ENCODE data around the gene PCTP.

Gene PCTP

DNA sequence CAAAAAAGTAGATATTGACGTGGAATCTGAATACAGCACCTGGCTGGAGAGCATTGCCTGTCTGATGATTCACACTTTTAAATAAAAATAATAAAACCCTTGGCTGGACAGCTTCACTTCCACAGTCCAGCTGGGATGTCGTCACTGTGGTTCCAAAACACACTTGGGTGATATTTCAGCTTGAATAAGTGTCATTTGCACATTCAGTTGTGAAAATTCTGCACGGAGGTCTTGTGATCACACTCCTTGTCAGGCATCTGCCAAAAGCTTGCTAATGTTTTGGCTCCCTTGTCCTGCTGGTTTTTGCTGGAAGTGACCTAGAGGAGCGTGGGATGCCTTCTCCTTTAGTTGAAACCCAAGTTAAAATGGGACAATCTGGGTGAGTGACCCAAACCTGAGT, 60.7 kb downstream of the PCTP start:
- no peak for DNase-seq

DNA sequence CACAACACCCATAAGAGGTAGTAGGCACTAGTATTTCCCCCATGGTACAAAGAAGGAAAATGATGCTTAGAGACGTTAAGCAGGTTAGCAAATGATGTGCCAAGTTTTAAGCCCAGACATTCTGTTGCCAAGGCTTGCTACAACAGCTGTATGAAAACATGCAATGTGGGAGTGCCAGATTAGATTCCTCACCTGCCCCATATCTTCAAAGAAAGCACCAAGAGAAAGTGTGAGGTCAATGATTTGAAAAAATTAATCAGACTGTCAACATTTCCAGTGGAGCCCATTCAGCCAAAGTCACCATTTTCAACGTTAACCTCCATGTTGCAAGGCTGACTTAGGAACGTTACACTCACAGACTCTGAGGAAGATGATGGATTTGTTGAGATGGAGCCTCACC, 61.5 kb downstream of the PCTP start:
- DNase-seq = no peak

DNA sequence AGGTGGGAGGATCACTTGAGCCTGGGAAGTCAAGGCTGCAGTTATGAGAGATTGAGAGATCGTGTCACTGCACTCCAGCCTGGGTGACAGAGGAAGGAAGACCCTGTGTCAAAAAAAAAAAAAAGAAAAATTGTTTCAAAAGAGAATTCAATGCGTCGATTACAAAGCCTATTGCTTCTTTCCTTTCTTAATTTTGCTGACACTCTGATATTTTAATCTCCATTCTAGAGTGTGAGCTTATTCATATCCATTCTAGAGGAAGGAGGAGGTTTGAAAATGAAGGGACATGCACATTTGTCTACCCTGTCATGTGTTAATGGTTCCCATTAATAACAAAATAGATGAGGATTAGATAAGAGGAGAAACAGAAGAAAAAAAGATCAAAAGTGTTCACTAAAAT, 63.1 kb downstream of the PCTP start:
- no peak for DNase-seq

DNA sequence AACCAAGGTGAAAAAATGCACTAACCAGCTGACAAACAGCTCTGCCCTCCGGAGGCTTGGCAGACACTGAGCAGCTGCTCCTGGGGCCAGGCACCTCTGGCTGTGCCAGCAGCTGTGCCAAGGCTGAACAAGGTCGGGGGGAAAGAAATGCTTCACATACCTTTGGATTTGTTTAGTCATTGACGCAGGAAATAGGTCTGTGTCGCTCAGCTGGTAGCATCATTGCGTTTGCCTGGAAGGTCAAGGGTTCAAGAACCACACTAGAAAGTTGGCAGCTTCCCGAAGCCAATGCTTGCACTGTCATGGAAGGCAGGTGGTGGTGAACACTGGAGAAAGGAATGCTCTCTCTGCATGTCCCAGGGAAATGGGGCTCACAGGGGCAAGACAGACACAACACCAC, 63.5 kb downstream of the PCTP start:
- DNase-seq = no peak

DNA sequence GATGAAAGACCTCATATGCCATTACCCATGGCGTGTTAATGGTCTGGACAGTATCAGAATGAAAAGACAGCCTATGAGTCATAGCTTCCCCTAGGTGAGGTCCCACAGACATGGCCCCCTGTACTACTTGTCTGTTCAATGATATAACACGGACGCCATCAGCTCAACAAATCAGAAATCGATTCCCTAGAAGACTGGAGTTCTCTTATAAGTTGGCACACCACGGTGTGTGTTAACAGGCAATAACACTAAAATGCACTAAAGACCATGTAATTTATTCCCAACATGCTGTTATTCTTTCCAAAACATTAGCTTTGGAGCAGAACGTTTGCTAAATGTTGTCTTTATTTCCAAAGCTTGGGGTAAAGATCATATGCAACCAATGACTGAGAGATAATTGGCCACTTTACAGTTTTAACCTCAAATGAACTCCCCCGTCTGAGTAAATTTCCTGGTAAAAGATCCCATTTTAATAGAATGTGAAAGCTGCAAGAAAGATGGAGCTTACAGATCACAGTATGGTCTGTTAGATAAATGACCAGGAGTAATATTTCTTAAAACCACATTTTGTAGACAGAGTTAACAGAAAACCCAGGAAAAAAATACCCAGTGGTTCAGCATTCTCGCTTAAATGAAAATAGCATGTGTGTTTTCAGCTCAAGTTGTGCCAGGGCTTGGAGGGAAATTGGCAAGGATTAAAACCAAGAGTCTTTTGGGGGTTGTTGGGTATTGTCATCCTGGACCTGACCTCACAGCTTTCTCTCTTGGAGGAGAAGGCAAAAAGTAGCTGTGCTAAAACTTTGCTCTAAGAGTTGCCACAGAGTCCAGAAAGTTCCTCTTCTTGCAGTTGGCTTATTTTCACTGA, 65.9 kb downstream of the PCTP start:
- no peak for DNase-seq

DNA sequence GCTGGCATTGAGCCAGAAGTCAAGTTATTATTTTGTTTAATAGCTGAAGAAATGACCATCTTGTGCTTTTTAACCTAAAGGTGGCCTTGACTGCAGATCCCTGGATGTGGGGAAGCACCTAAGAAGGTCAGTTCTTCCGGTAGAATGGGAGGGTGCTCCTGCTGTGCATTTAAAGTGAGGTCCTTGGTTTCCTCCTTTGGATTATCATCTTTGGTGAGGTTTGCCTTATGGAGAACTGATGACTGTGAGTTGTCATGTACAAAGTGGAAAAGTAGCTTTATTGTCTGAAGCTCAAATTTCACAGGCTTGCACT, 66.5 kb downstream of the PCTP start:
- DNase-seq = no peak

DNA sequence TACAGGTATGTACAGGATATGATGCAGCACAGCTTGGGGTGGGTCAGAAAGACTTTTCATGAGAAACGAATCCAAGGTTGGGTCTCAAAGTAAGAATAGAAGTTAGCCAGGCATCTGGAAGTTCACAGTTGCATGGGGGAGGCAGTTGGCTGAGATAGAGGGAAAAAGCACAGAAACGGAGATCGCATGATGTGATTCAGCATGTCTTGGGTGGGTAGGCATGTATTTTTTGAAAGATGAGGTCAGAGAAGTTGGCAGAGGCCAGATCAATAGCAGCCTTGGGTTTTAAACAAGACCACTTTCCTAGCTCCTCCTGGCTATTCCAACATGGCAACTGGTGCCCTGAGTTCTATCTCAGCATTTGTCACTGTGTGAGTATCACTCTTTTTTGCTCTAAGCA, 67.2 kb downstream of the PCTP start:
- no peak for DNase-seq

DNA sequence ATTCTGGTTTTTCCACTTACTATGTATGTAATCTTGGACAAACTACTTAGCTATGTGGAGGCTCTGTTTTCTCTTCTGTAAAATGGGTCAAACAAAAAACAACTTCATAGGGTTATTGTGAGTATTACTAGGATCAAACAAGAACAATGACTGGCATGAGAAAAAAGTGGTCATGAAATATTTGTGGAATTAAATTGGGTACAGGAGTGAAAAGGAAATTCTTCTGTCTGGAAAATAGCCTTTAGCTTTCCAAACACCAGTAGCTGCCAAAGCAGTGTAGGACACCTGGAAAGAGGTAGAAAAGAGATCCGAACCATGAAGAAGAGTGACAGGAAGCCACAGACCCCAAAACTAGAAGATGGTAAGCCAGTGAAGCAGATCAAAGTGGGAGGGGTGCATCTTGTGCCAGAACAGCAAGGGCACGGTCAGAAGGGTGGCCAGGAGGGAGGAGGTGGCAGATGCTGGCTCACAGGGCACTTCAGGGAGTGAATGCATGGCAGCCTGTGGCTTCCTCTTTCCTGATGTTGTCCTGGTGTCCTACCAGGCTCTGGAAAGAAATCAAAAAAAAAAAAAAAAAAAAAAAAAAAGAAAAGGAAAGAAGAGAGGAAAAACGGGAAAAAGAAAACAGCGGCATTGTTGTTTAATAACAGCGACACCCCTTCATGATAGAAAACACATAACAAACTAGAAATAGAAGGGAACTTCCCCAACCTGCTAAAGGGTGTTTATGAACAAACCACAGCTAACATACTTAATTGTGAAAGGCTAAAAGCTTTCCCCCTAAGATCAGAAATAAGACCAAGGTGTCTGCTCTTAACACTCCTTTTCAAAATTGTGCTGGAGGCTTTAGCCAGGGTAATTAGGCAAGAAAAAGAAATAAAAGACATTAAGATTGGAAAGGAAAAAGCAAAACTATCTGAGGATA, 67.9 kb downstream of the PCTP start:
- DNase-seq = no peak

DNA sequence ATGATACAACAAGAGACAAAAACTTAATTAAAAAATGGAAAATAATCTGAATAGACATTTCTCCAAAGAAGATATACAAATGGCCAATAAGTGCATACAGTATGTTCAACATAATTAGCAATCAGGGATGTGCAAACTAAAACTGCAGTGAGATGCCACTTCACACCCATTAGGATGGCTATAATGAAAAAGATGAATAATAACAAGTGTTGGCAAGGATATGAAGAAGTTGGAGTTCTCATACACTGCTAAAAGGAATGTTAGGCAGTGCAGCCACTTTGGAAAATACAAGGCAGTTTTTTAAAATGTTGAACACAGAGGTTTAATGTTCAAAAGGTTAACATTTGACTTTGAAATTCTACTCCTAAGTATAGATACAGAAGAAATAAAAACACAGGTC, 69.8 kb downstream of the PCTP start:
- no peak for DNase-seq

DNA sequence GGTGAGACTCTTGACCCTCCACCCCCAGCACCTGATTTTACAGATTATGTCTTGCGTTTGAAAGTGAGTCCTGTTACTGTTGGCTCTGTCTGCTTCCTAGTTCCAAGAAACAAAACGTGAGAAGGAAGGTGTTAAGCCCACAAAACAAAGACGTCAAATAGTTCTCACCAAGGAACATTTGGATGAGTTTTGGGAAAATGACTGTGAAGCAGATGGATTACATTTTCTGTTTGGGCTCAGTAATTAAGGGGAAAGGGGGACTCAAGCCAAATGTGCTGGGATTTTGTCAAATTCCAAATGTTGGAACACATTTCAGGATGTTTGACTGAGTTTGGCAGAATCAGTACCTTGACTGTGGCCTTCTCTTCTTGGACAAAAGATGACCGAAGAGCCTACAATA, 71.2 kb downstream of the PCTP start:
- DNase-seq = no peak

DNA sequence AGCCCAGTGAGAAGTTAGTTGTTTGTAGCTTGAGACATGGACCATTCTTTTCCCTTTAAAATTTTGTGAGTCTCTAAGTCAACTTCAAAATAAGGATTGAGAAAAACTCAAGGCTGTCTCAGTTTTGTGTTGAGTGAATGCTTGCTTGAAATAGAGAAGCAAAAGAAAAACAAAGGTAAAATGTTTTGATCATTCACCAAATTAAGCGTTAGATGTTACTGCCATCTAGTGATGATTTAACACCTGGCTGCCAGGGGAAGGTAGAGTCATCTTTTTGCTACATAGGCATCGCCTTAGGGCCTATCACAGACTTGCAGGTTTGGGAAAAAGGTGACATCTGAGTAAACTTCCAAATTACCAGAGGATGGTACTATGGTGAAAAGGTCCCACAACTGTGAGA, 74.4 kb downstream of the PCTP start:
- DNase-seq = no peak

Measured in activated CD4-positive, alpha-beta T cell treated with anti-CD3 and anti-CD28 coated beads for 48 hours (primary cell).